Stimulated activated CD4-positive, alpha-beta T cell treated with anti-CD3 and anti-CD28 coated beads, TNF-alpha, amount 100 ng/mL, for 24 hours (primary cell): ENCODE results near the gene CCBE1.
"Not testable (repeated sequence)": the region's sequence is repeated elsewhere in the genome, so short reads cannot be mapped to it uniquely, and the experiment has no call there.

Experiments
- DNase-seq, 3 experiments: peaks; one replicate each; pipeline ENCODE4 v3.0.0-alpha.2; 2020; ENCODE audit warnings: low read depth in 3 of 3

Gene CCBE1

DNA sequence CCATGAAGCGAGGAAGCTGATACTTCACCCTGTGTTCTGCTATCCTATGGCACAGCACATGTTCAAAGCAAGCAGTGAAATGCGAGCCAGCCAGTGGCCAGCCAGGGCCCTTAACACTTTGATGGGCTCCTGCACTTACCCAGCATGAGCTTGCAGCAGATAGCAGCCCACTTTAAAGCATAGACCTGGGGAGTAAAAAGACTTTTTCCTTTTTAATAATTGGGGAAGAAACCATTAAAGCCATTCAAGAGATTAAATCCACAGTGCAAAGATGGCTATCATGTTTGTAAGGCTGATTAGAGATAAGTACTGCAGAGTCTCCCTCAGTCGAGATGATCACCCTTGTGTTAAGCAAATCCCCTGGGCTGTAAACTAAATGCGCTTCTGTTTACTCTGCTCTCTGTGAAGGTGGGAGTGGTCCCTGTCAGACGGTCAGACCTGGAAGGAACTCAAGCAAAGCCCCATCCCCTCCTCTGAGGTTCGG, 15.7 kb downstream of the CCBE1 start:
- DNase-seq, result no peak

GRCh38 chr18:59681051-59681450, 16.2 kb downstream of the CCBE1 start:
- no peak for DNase-seq

DNA sequence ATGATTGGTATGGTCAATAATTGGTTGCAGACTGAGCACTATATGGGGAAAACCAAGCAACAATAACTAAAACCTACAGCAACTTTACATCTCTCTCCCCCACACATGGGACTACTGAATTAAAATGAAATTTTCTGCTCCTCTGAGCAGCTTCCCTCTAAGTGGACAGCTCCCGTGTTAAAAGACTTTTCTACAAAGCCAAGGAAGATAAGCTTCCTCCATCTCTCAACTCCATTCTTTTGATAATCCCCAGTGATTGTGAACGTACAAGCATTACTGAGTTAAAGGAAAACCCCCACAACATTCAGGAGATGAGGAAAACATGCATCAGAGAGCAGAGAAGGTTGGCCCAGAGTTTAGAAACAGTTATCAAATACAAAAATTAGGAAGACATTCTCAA, 21.9 kb downstream of the CCBE1 start:
- no peak for DNase-seq

- DNase-seq, result no peak
Observed at GRCh38 chr18:59674903-59675270, 22.3 kb downstream of the CCBE1 start.

- DNase-seq, result no peak
Observed at GRCh38 chr18:59674186-59674902, 22.9 kb downstream of the CCBE1 start.

DNA sequence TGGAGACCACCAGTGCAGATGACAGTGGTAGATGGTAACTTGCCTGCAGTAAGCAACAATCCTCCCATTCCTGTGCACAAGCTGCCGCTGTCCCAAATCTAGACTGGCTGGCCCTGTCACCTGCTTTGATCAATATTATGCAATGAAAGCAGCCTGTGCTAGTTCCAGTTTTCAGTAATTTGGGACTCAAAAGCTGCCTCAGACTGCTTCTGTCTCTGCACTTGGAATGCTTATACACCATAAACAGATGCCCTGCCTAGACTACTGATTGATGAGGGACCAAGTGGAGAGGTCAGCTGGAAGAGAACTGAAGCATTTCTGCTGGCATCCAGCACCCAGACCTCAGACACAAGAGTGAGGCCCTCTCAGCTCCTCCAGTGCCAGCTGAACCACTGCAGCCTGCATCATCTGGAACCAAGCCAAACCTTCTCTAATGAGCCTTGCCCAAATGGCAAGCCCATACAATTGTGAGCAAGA, 24.9 kb downstream of the CCBE1 start:
- DNase-seq, result no peak

GRCh38 chr18:59671551-59671950, 25.7 kb downstream of the CCBE1 start:
- DNase-seq, result no peak

- no peak for DNase-seq
Observed at GRCh38 chr18:59669872-59670657, 27.2 kb downstream of the CCBE1 start.

- DNase-seq, result no peak
Observed at GRCh38 chr18:59667488-59667887, 29.7 kb downstream of the CCBE1 start.

DNA sequence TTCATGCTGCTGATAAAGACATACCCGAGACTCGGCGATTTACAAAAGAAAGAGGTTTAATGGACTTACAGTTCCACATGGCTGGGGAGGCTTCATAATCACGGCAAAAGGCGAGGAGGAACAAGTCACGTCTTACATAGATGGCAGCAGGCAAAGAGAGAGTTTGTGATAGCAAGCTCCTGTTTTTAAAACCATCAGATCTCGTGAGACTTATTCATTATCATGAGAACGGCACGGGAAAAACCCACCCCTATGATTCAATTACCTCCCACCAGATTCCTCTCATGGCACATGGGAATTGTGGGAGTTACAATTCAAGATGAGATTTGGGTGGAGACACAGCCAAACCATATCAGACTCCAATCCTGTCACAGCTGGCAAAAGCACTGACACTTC, 31.2 kb downstream of the CCBE1 start:
- DNase-seq, result not testable (repeated sequence)

DNA sequence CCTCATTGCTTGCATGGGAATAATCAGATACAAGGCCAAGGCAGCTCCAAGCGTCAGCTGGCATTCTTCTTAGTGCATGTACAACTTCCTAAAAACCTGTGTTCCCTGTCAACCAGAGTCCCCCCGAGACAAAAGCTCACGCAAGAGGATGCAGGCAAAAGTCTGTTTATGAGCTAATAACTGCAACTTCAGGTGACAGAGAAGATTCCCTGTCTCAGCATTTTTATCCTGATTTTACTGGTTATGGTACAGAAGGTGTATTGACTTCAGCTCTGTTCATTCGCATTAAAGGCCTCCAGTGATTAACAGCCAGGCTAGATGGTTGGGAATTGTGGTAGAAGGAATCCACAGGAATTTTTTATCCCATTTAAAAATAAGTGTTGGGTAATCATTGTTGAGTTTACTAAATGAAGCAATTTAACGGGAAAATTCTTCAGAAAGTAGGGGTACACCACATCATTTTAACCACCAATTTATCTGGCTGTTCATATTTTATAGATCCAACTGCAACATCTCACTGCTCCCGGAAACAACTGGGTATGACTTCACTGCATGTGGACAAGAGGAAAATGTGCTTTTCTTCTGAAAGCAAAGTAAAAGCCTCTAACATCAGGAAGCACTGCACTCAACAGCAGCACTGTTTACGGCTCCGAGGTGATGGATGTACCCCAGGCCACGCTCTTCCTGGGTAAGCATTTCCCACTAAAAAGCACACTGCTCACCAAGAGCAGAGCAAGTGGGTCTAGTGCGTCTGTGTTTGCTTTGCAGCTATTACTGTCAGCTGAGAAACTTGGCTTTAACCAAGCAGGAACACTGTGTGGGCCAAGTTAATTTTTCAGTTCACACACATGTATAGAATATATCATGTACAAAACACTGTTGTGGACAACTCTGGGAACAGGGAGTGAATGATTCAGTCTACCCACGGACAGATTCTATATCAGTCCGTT, 31.9 kb downstream of the CCBE1 start:
- no peak for DNase-seq

GRCh38 chr18:59664329-59664728, 32.9 kb downstream of the CCBE1 start:
- no peak for DNase-seq

- DNase-seq, result no peak
Observed at GRCh38 chr18:59663096-59663495, 34.1 kb downstream of the CCBE1 start.

GRCh38 chr18:59661891-59662701, 35.1 kb downstream of the CCBE1 start:
- DNase-seq, result no peak

- no peak for DNase-seq
Observed at GRCh38 chr18:59660786-59661743, 36.2 kb downstream of the CCBE1 start.

- no peak for DNase-seq
Observed at GRCh38 chr18:59660366-59660765, 36.9 kb downstream of the CCBE1 start.

GRCh38 chr18:59659508-59660170, 37.6 kb downstream of the CCBE1 start:
- DNase-seq, result no peak

DNA sequence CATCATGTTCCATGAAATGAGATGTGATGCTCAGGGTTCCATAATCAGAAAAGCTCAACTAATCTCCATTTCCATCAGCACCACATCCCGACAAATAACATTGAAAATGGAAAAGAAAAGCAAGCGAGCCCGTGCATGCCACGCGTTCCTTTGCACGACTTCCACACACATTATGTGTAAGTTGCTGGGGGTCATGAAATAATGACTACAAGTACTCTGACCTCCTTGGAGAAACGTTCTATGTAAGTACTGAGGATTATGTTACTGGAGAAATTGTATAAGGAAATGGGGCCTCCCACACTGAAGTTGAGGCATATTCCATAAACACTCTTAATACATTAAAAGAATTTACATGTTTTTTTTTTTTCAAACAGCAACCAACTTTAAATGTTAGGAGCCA, 38.3 kb downstream of the CCBE1 start:
- no peak for DNase-seq

DNA sequence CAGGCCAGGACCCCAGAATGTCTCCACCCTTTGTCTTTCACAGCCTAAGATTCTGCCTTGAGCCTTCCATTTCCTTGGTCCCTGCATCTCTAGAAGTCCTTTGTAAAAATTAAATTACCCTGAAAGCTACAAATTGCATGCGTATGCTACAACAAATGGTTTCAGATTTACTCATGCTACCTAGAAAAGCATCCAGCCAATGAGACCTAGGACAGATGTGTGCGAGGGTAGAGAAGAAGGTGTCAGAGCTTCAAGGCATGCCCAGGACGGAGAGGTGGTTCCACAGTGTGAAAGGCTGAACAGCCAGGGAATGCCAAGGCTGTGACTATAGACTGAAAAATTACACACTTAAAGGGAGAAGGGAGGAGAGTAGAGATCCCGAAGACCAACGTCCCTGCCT, 40.2 kb downstream of the CCBE1 start:
- no peak for DNase-seq
